Upper lobe of left lung (tissue), 6 donors: Measurements from ENCODE around the gene ADGRL1. TPM values are rescaled to one million over a fixed set of nuclear protein-coding genes. Genes with fewer than 3 reads are reported as not detected.
A peak's percentile ranks its signal among the peaks of the same experiment; 100 is the strongest.
"Not testable (repeated sequence)": the region's sequence is repeated elsewhere in the genome, so short reads cannot be mapped to it uniquely, and the experiment has no call there.

ENCODE experiments used
- ATAC-seq, 2 donors: fragments of 200-7000 bp; cut with Tn5 transposase; one replicate each; pipeline ENCODE4 v1.9.1; 2022; ENCODE audit warnings: mild to moderate bottlenecking in 2 of 2, moderate library complexity in 2 of 2; ENCODE audit not compliant: low FRiP score in 2 of 2
- DNase-seq, 2 donors: peaks; one replicate each; pipeline ENCODE4 v3.0.0-alpha.2; 2019 to 2020
- H3K27ac ChIP-seq, 4 donors: fragments of 200-600 bp; sonication (generic); one replicate each; pipeline ENCODE4 v1.5.1; 2016 to 2019
- H3K27me3 ChIP-seq, 4 donors: fragments of 200-600 bp; sonication (generic); one replicate each; pipeline ENCODE4 v1.5.1; 2017 to 2019
- H3K36me3 ChIP-seq, 4 donors: fragments of 200-600 bp; sonication (generic); one replicate each; pipeline ENCODE4 v1.5.1; 2016 to 2019
- H3K4me1 ChIP-seq, 4 donors: fragments of 200-600 bp; sonication (generic); one replicate each; pipeline ENCODE4 v1.5.1; 2018 to 2019
- H3K4me3 ChIP-seq, 4 donors: fragments of 200-600 bp; sonication (generic); one replicate each; pipeline ENCODE4 v1.5.1; 2017 to 2019; ENCODE audit warnings: mild to moderate bottlenecking in 2 of 4, moderate library complexity in 1 of 4
- H3K9me3 ChIP-seq, 4 donors: fragments of 200-600 bp; sonication (generic); one replicate each; pipeline ENCODE4 v1.5.1; 2018 to 2019
- EP300 ChIP-seq, 4 donors: sonication (generic); formaldehyde crosslinking; IDR thresholded peaks; one replicate each; pipeline ENCODE4 v1.5.1; 2017; ENCODE audit warnings: antibody characterized with exemption in 4 of 4, control low read depth in 2 of 4
- POLR2A ChIP-seq, 4 donors: fragments of 450-650 bp; IDR thresholded peaks; one replicate each; pipeline ENCODE4 v1.5.1; 2016 to 2017; ENCODE audit warnings: antibody characterized with exemption in 4 of 4, mild to moderate bottlenecking in 2 of 4
- POLR2AphosphoS5 ChIP-seq, 2 donors: sonication (generic); formaldehyde crosslinking; IDR thresholded peaks; one replicate each; pipeline ENCODE4 v1.5.1; 2017; ENCODE audit warnings: antibody characterized with exemption in 2 of 2
- WGBS, 2 donors: methylation state at CpG; one replicate each; pipeline ENCODE4 v1.1.5; 2017 to 2018; 5-methylcytosine and 5-hydroxymethylcytosine counted together
- total RNA-seq, 6 donors: library from RNA; depleted of rRNA in 4 of 6; stranded (reverse); fragments of >200 nt in 4 of 6; gene quantifications; one replicate each; pipeline versions ENCODE4 v1.1.0 to v1.2.1, GENCODE V29; 2016 to 2021
- TF ChIP-seq, protein P1 (sequence below), 6 experiments: fragments of 450-650 bp in 4 of 6; fragments of 200-600 bp in 2 of 6; sonication (generic) in 2 of 6; IDR thresholded peaks; one replicate each; pipeline ENCODE4 v1.5.1; 2016 to 2019; ENCODE audit warnings: antibody characterized with exemption in 6 of 6
- donor health status: DM: no; HTN: no; CAD: no; lungs with moderate emphysema.
- donor health status: DM: no; HTN: yes; CAD: no; lungs with severe emphysema.

ADGRL1 gene
- total RNA-seq, 6 donors from 2014 or later: 23.5 to 33.2 (median 27.4) TPM

DNA sequence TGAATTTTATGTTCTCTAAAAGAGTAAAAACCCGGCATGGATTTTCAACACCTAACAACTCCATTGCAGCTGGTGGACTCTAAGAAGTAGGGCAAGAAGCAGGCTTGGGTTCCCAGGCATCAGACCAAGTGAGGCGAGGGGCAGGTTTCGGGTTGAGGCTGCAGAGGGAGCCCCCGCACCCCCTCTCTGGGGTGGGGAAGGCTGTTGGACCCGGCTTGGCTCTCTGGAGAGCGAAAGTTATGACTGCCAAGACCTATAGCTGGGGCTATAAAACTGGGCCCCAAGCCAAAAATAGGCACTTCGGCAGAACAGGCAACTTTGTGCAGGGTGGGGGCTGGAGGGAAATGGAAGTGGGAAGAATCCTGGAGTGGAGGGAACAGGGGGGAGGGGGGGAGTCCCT, 1.8 kb upstream of the ADGRL1 start:
- Histone ChIP-seq H3K27me3 (peaks cover 0 to 16% (median 6%) of the 10 kb centered on the region in 4 donors), H3K4me1 (peaks cover 12 to 54% (median 22%) of the 10 kb centered on the region in 4 donors), H3K4me3 (peak overlapping the region in 3 of 4 donors; percentile 65 to 80 (median 69))
- peak in 1 of 2 donors; percentile 5 for ATAC-seq
- H3K36me3 ChIP-seq, H3K9me3 ChIP-seq, H3K27ac ChIP-seq, DNase-seq: not testable (repeated sequence)
- 13 to 40% methylated on average over 3 to 4 of the region's 7 CpGs for WGBS, 2 donors

GRCh38 chr19:14206737-14207726, 1.1 kb upstream of the ADGRL1 start:
- TF ChIP-seq POLR2A (IDR thresholded peaks at IDR 0.05): peak in 3 of 4 donors; percentile 29 to 39 (median 38)
- TF ChIP-seq, protein P1, sequence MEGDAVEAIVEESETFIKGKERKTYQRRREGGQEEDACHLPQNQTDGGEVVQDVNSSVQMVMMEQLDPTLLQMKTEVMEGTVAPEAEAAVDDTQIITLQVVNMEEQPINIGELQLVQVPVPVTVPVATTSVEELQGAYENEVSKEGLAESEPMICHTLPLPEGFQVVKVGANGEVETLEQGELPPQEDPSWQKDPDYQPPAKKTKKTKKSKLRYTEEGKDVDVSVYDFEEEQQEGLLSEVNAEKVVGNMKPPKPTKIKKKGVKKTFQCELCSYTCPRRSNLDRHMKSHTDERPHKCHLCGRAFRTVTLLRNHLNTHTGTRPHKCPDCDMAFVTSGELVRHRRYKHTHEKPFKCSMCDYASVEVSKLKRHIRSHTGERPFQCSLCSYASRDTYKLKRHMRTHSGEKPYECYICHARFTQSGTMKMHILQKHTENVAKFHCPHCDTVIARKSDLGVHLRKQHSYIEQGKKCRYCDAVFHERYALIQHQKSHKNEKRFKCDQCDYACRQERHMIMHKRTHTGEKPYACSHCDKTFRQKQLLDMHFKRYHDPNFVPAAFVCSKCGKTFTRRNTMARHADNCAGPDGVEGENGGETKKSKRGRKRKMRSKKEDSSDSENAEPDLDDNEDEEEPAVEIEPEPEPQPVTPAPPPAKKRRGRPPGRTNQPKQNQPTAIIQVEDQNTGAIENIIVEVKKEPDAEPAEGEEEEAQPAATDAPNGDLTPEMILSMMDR (IDR thresholded peaks at IDR 0.05): peak in 1 of 6 experiments; percentile 5
- peak; percentile 83 to 96 for DNase-seq
- H3K36me3 ChIP-seq, H3K9me3 ChIP-seq: not testable (repeated sequence)
- WGBS, 2 donors: 0 to 1% methylated on average over 34 to 59 of the region's 89 CpGs
- peaks cover 0 to 16% (median 6%) of the 10 kb centered on the region in 4 donors for H3K27me3 ChIP-seq
- H3K4me1 ChIP-seq: peaks cover 12 to 54% (median 22%) of the 10 kb centered on the region in 4 donors
- ATAC-seq: peak; percentile 90 to 93
- peak overlapping the region; percentile 57 to 80 (median 67) for H3K4me3 ChIP-seq
- peak overlapping the region; percentile 71 to 82 (median 77) for H3K27ac ChIP-seq

- not testable (repeated sequence) for H3K36me3 ChIP-seq, H3K9me3 ChIP-seq, ATAC-seq
- Histone ChIP-seq H3K4me1 (peaks cover 12 to 54% (median 22%) of the 10 kb centered on the region in 4 donors), H3K27ac (peak overlapping the region in 1 of 4 donors; percentile 63), H3K4me3 (peak overlapping the region in 3 of 4 donors; percentile 69 to 80 (median 79)), H3K27me3 (peaks cover 0 to 16% (median 6%) of the 10 kb centered on the region in 4 donors)
- WGBS, 2 donors: no CpG with 5 or more reads among the region's 67 CpGs
- DNase-seq: peak in 1 of 2 donors; percentile 87
Measured at GRCh38 chr19:14206308-14206707, 339 bp upstream of the ADGRL1 start.

DNA sequence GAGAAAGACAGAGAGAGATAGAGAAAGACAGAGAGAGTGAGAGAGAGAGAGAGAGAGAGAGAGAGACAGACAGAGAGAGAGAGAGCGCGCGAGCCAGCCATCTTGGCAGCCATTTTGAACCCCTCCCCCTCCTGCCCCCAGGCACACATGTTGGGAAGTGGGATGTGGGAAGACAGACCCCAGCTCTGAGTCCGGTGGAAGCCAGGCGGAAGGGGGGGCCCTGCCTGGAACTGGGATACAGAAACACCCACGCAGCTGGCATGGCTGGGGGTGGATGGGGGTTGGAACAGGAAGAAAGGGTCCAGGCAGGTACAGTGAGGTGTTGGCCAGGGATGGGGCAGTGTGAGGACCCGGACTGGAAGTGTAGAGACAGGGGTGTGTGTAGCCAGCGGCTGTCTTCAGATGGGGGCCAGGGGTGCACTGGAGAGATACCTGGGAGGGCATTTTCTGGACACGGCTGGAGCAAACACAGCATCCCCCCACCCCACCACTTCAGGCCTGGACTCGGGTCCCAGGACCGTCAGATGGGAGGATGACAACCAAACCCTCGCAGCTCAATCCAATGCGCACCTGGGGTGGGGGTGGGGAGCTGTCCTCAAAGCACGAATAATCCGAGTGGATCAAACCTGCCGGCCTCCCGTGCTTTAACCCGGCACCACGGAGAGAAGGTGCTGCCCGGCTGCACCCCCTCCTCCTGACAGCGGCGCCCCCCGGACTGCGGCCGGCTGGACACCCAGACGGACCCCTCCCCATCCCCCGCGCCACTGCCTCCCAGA, 1.1 kb downstream of the ADGRL1 start:
- H3K36me3 ChIP-seq, H3K9me3 ChIP-seq, DNase-seq, ATAC-seq: not testable (repeated sequence)
- WGBS, 2 donors: 19 to 59% methylated on average over 8 to 9 of the region's 28 CpGs
- Histone ChIP-seq H3K27me3 (peaks cover 0 to 16% (median 5%) of the 10 kb centered on the region in 4 donors), H3K4me1 (peaks cover 18 to 66% (median 29%) of the 10 kb centered on the region in 4 donors), H3K27ac (peak overlapping the region in 1 of 4 donors; percentile 63), H3K4me3 (peak overlapping the region; percentile 66 to 80 (median 74))

DNA sequence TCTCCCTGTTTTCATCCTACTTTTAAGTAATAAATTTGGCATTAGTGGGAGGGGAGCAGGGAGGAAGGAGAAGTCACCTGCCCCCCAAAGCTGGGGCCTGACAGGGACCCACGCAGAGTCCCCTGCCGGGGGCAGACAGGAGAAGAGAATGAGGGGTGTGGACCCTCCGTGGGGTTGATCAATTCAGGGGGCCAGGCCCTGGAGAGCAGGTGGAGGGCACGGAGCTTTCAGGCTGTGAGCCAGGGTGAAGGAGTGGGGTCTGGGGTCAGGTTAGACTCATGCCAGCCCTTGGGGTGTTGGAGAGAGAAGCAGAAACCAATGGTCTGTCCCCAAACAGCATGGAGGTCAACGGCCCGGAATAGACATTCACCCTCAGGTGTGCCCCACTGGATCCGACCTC, 1.8 kb downstream of the ADGRL1 start:
- not testable (repeated sequence) for H3K27ac ChIP-seq, H3K4me3 ChIP-seq, DNase-seq, ATAC-seq, H3K36me3 ChIP-seq, H3K9me3 ChIP-seq
- peaks cover 0 to 11% (median 2%) of the 10 kb centered on the region in 4 donors for H3K27me3 ChIP-seq
- WGBS, 2 donors: 81 to 85% methylated on average over 7 of the region's 7 CpGs
- peaks cover 18 to 61% (median 26%) of the 10 kb centered on the region in 4 donors for H3K4me1 ChIP-seq

- H3K36me3 ChIP-seq, H3K4me3 ChIP-seq, H3K27ac ChIP-seq, ATAC-seq, DNase-seq, H3K9me3 ChIP-seq: not testable (repeated sequence)
- Histone ChIP-seq H3K4me1 (peaks cover 18 to 57% (median 26%) of the 10 kb centered on the region in 4 donors), H3K27me3 (peaks cover 0 to 11% (median 2%) of the 10 kb centered on the region in 4 donors)
- WGBS, 2 donors: 73 to 86% methylated on average over 17 to 20 of the region's 20 CpGs
Measured at GRCh38 chr19:14203788-14204187, 2.2 kb downstream of the ADGRL1 start.

DNA sequence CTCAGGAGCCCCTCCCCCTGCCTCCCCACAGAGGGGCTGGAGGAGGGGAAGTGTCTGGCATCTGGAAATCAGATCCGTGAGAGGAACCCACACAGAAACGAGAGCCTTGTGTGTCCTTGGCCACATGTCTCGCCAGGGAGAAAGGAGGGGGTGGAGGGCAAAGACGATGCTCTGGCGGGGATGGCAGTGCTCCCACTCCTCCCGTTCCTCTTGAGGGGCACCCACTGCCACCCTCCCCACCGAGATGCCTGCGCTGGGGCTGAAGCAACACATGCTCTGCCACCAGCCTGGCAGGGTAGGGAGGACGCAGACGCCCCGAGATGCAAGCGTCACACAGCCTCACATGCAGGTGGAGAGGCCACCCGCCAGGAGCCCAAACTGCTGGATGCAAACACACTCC, 2.8 kb downstream of the ADGRL1 start:
- Histone ChIP-seq H3K4me3 (no peak overlapping the region), H3K4me1 (peaks cover 18 to 56% (median 26%) of the 10 kb centered on the region in 4 donors), H3K27me3 (peaks cover 0 to 11% (median 2%) of the 10 kb centered on the region in 4 donors), H3K9me3 (no peaks in the 10 kb centered on the region), H3K36me3 (no peaks in the 10 kb centered on the region), H3K27ac (no peak overlapping the region)
- ATAC-seq: no peak
- no peak for DNase-seq
- TF ChIP-seq POLR2A (IDR thresholded peaks at IDR 0.05) (no peak), POLR2AphosphoS5 (IDR thresholded peaks at IDR 0.05) (no peak), EP300 (IDR thresholded peaks at IDR 0.05) (no peak)
- TF ChIP-seq, protein P1 (IDR thresholded peaks at IDR 0.05): no peak
- WGBS, 2 donors: 30 to 39% methylated on average over 5 to 13 of the region's 13 CpGs

DNA sequence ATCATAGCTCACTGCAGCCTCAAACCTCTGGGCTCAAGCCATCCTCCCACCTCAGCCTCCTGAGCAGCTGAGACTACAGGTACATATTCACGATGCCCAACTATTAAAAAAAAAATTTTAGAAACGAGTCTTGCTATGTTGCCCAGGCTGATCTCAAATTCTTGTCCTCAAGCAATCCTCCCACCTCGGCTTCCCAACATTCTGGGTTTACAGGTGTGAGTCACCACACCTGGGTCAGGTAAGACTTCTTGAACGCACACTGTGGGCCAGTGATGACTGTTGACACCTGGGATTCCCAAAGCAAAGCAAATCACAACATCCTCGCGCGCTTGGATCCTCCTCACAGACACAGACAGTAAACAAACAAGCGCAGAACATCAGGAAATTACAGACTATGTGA, 4.5 kb downstream of the ADGRL1 start:
- H3K27ac ChIP-seq, ATAC-seq, H3K9me3 ChIP-seq, H3K4me3 ChIP-seq, H3K36me3 ChIP-seq, DNase-seq: not testable (repeated sequence)
- Histone ChIP-seq H3K4me1 (peaks cover 15 to 45% (median 20%) of the 10 kb centered on the region in 4 donors), H3K27me3 (peaks cover 0 to 11% (median 0%) of the 10 kb centered on the region in 4 donors)
- 68 to 74% methylated on average over 8 of the region's 8 CpGs for WGBS, 2 donors
